GM12891 (cell line): Measurements from ENCODE around the gene SKIL.

Source experiments
- POLR2A ChIP-seq: IDR thresholded peaks from 2 replicates; pipeline ENCODE4 v1.6.1; 2011; ENCODE audit warnings: low read depth, low read length, control low read depth
- POLR2AphosphoS5 ChIP-seq: IDR thresholded peaks from 2 replicates; pipeline ENCODE4 v1.6.1; 2011; ENCODE audit warnings: low read depth, low read length, control low read depth
- TAF1 ChIP-seq: IDR thresholded peaks from 2 replicates; pipeline ENCODE4 v1.6.1; 2011; ENCODE audit warnings: low read depth, low read length, control low read depth

- TF ChIP-seq POLR2A (no peak), POLR2AphosphoS5 (no peak), TAF1 (no peak)
Observed at GRCh38 chr3:170436697-170437096, 79.2 kb downstream of the SKIL start.
